CD4-positive, alpha-beta T cell (primary cell): ENCODE data around the gene RAPSN. TPM values are rescaled to one million over a fixed set of nuclear protein-coding genes. Genes with fewer than 3 reads are reported as not detected.

Source experiments
- ATAC-seq: fragments of 200-7000 bp; cut with Tn5 transposase; one replicate; pipeline ENCODE4 v1.10.0; 2022; ENCODE audit warnings: mild to moderate bottlenecking; ENCODE audit not compliant: poor library complexity
- CTCF ChIA-PET: fragments of 350-600 bp; sonication (Branson Sonifier 250); formaldehyde crosslinking; loops from one replicate; lab custom pipeline; 2021; ENCODE audit warnings: antibody characterized with exemption, inconsistent platforms; lab: Charles Lee
- POLR2A ChIA-PET: fragments of 350-600 bp; sonication (Branson Sonifier 250); formaldehyde crosslinking; loops from one replicate; lab custom pipeline; 2021; ENCODE audit warnings: antibody characterized with exemption, inconsistent platforms; lab: Charles Lee
- DNase-seq, 14 experiments: peaks; one replicate each; pipeline ENCODE4 v3.0.0-alpha.2; 2013 to 2020; ENCODE audit warnings: mixed read lengths in 2 of 14
- H3K27ac ChIP-seq, 2 donors: one replicate each; pipeline versions ENCODE4 v1.5.1 to v1.7.0; 2013; ENCODE audit warnings: low read length in 2 of 2, low read depth in 1 of 2, mild to moderate bottlenecking in 1 of 2
- H3K27me3 ChIP-seq, 2 experiments: 1 replicate in 1 of 2; 2 replicates in 1 of 2; pipeline versions ENCODE4 v1.6.1 to v1.7.0; 2013; ENCODE audit warnings: low read length in 2 of 2, control low read depth in 1 of 2, mild to moderate bottlenecking in 1 of 2, moderate library complexity in 1 of 2; ENCODE audit not compliant: insufficient read depth in 2 of 2, control insufficient read depth in 1 of 2
- H3K36me3 ChIP-seq: one replicate; pipeline ENCODE4 v1.6.1; 2013; ENCODE audit warnings: low read length, control low read depth; ENCODE audit not compliant: insufficient read depth
- H3K4me1 ChIP-seq: one replicate; pipeline ENCODE4 v1.6.1; 2013; ENCODE audit warnings: low read length, control low read depth; ENCODE audit not compliant: insufficient read depth
- H3K4me3 ChIP-seq: one replicate; pipeline ENCODE4 v1.5.1; 2013; ENCODE audit warnings: mild to moderate bottlenecking, low read length, moderate library complexity
- H3K9me3 ChIP-seq, 2 experiments: 1 replicate in 1 of 2; 2 replicates in 1 of 2; pipeline versions ENCODE4 v1.6.1 to v1.7.0; 2013; ENCODE audit warnings: low read length in 2 of 2, mild to moderate bottlenecking in 2 of 2, control low read depth in 1 of 2, moderate library complexity in 1 of 2; ENCODE audit not compliant: control insufficient read depth in 1 of 2, insufficient read depth in 1 of 2
- H3K27ac Mint-ChIP-seq: one replicate; pipeline ENCODE4 v1.8.0; 2020; ENCODE audit warnings: mixed read lengths
- H3K27me3 Mint-ChIP-seq: one replicate; pipeline ENCODE4 v1.8.0; 2021; ENCODE audit warnings: mixed read lengths
- H3K36me3 Mint-ChIP-seq: one replicate; pipeline ENCODE4 v1.8.0; 2021; ENCODE audit warnings: low read depth, mixed read lengths
- H3K4me1 Mint-ChIP-seq: one replicate; pipeline ENCODE4 v1.8.0; 2021; ENCODE audit warnings: low read depth, mixed read lengths
- H3K4me3 Mint-ChIP-seq: one replicate; pipeline ENCODE4 v1.8.0; 2020; ENCODE audit warnings: mild to moderate bottlenecking, mixed read lengths
- H3K9me3 Mint-ChIP-seq: one replicate; pipeline ENCODE4 v1.8.0; 2020; ENCODE audit warnings: mixed read lengths
- CTCF ChIP-seq: fragments of 200-600 bp; IDR thresholded peaks from one replicate; pipeline ENCODE4 v1.8.0; 2022; ENCODE audit warnings: antibody characterized with exemption, mild to moderate bottlenecking
- intact Hi-C, 2 experiments: fragments of 100-400 bp; cut with DNase I in 1 of 2; cut with micrococcal nuclease in 1 of 2; formaldehyde crosslinking; loops; one replicate each; pipeline versions ENCODE4 v1.15.1 to v1.9.0; 2023 to 2025; cut with DNase I, micrococcal nuclease
- total RNA-seq, 174 experiments: library from RNA in 2 of 174; stranded (reverse) in 2 of 174; gene quantifications; one replicate each; pipeline ENCODE4 v1.2.3 and lab custom pipeline; 2021 to 2026

The RAPSN gene
- total RNA-seq, 2 experiments from 2014 or later, result 0.56 to 0.85 TPM

- H3K36me3 Mint-ChIP-seq, result no peaks in the 10 kb centered on the region
- DNase-seq (no peak), ATAC-seq (no peak)
- TF ChIP-seq CTCF, result no peak
- H3K4me1 ChIP-seq, result peaks cover 3% of the 10 kb centered on the region
- H3K4me3 Mint-ChIP-seq, result no peak overlapping the region
- intact Hi-C loops, result no loop called here
- ChIA-PET CTCF (no interaction called here), POLR2A (no interaction called here)
- no peak overlapping the region for H3K27ac ChIP-seq
- H3K9me3 Mint-ChIP-seq, result no peaks in the 10 kb centered on the region
- H3K27me3 ChIP-seq, result no peaks in the 10 kb centered on the region
- H3K27ac Mint-ChIP-seq, result no peak overlapping the region
- H3K4me3 ChIP-seq, result no peak overlapping the region
- H3K4me1 Mint-ChIP-seq, result no peaks in the 10 kb centered on the region
- no peaks in the 10 kb centered on the region for H3K27me3 Mint-ChIP-seq
- no peaks in the 10 kb centered on the region for H3K36me3 ChIP-seq
- peaks cover 0 to 10% of the 10 kb centered on the region in 2 experiments for H3K9me3 ChIP-seq
These were observed 8.9 kb downstream of the RAPSN start for GRCh38 chr11:47440054-47440476.

- Histone ChIP-seq H3K4me3 (no peak overlapping the region), H3K27me3 (no peaks in the 10 kb centered on the region), H3K4me1 (peaks cover 3% of the 10 kb centered on the region), H3K9me3 (peaks cover 0 to 10% of the 10 kb centered on the region in 2 experiments), H3K27ac (no peak overlapping the region), H3K36me3 (no peaks in the 10 kb centered on the region)
- H3K4me3 Mint-ChIP-seq, result no peak overlapping the region
- no peaks in the 10 kb centered on the region for H3K36me3 Mint-ChIP-seq
- ChIA-PET CTCF (no interaction called here), POLR2A (no interaction called here)
- H3K4me1 Mint-ChIP-seq, result no peaks in the 10 kb centered on the region
- no peaks in the 10 kb centered on the region for H3K9me3 Mint-ChIP-seq
- intact Hi-C loops, result no loop called here
- DNase-seq, result no peak
- TF ChIP-seq CTCF, result no peak
- H3K27me3 Mint-ChIP-seq, result no peaks in the 10 kb centered on the region
- H3K27ac Mint-ChIP-seq, result no peak overlapping the region
- ATAC-seq, result no peak
These were observed 10.2 kb downstream of the RAPSN start for GRCh38 chr11:47438721-47439120.

- Mint-ChIP-seq H3K4me1 (no peaks in the 10 kb centered on the region), H3K9me3 (no peaks in the 10 kb centered on the region), H3K27me3 (no peaks in the 10 kb centered on the region), H3K27ac (no peak overlapping the region), H3K4me3 (no peak overlapping the region), H3K36me3 (no peaks in the 10 kb centered on the region)
- intact Hi-C loops, result no loop called here
- Histone ChIP-seq H3K36me3 (no peaks in the 10 kb centered on the region), H3K27ac (no peak overlapping the region), H3K4me3 (no peak overlapping the region), H3K27me3 (no peaks in the 10 kb centered on the region), H3K9me3 (peaks cover 0 to 10% of the 10 kb centered on the region in 2 experiments), H3K4me1 (no peaks in the 10 kb centered on the region)
- CTCF ChIA-PET, result no interaction called here
- POLR2A ChIA-PET, result no interaction called here
- ATAC-seq (no peak), DNase-seq (no peak)
- TF ChIP-seq CTCF, result no peak
These were observed 11.1 kb downstream of the RAPSN start for GRCh38 chr11:47437746-47438418.
